Measurements from ENCODE around the gene CAPN5. TPM values are rescaled to one million over a fixed set of nuclear protein-coding genes. Genes with fewer than 3 reads are reported as not detected.
A peak's percentile ranks its signal among the peaks of the same experiment; 100 is the strongest.
"Not testable (repeated sequence)": the region's sequence is repeated elsewhere in the genome, so short reads cannot be mapped to it uniquely, and the experiment has no call there.

Gene CAPN5
- polyA plus RNA-seq, 3 donors: 0.28 to 0.83 (median 0.62) TPM

DNA sequence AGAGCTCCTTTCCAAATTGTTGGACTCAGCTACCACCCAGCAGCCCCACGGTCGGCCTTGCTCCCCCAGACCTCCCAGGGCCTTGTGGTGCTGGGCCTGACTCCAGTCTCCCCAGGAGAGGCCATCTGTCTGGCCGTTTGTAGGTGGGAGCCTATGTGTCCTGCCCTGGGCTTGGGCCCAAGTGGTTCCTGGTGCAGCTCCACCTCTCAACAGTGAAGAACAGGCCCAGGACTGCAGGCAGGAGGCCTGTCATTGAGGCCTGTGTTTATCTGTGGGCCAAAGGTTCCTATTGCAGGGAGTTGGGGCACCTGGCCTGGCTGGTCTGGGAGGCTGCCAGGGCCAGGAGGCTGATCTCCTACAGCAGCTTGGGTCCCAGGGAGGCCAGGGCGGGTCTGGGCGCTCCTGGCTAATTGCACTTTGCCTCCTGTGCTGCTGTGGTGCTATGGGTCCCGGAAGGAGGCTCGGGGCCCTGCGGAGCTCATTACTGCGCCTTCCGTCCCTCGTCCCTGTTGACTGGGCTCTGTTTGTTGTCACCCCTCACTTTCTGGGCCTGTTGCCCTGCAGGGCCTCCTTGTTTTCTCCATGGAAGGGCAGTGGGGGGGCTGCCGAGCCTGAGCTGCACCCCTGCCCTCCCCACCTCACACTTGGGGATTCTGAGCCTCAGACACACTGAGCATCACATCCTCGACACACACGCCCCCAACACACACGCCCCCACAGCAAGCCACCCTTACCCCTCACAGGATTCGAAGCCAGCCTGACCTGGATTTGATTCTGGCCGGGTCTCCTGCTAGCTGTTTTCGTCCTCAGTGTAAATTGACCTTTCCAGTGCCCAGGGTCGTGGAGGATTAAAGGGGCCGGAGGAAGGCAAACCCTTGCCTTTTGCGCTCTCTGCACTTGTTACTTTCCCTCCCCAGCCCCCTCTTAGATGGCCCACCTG is 29.1 kb downstream of the CAPN5 start:
- no peak for DNase-seq
- Mint-ChIP-seq H3K27ac (peak overlapping the region in 2 of 7 donors; percentile 13 to 66), H3K36me3 (no peaks in the 10 kb centered on the region), H3K27me3 (ENCODE audit: low read depth in 3 of 3) (peaks cover 0 to 6% (median 5%) of the 10 kb centered on the region in 3 donors), H3K4me3 (no peak overlapping the region), H3K4me1 (no peaks in the 10 kb centered on the region), H3K9me3 (peaks cover 0 to 7% (median 0%) of the 10 kb centered on the region in 7 donors)
- intact Hi-C loops (cut with micrococcal nuclease): no loop called here
- Histone ChIP-seq H3K79me2 (ENCODE audit: insufficient read depth, low read length) (no peaks in the 10 kb centered on the region), H3K36me3 (replicated peaks in 1 of 2; ENCODE audit: control insufficient read depth in 1 of 2, insufficient read depth in 2 of 2, low read length in 2 of 2) (no peaks in the 10 kb centered on the region), H4K20me1 (ENCODE audit: insufficient read depth, low read length) (no peaks in the 10 kb centered on the region), H3K4me1 (ENCODE audit: control insufficient read depth in 1 of 2, insufficient read depth in 2 of 2, low read length in 2 of 2) (no peaks in the 10 kb centered on the region), H3K9me3 (replicated peaks in 1 of 2; ENCODE audit: control insufficient read depth in 1 of 2, insufficient read depth in 1 of 2, low read length in 2 of 2) (no peaks in the 10 kb centered on the region), H2AFZ (ENCODE audit: insufficient read depth, low read depth, low read length, poor library complexity, severe bottlenecking) (no peak overlapping the region), H3K9ac (ENCODE audit: insufficient read depth, low read length, poor library complexity, severe bottlenecking) (no peak overlapping the region), H3K4me2 (replicated peaks; ENCODE audit: extremely low read depth, low read length, poor library complexity, severe bottlenecking) (no peak overlapping the region), H3K4me3 (replicated peaks in 1 of 3; ENCODE audit: low read depth in 2 of 3, low read length in 3 of 3) (no peak overlapping the region), H3K27ac (ENCODE audit: low read depth in 1 of 2, low read length in 2 of 2) (no peak overlapping the region), H3K27me3 (ENCODE audit: control insufficient read depth in 2 of 2, insufficient read depth in 2 of 2, low read length in 2 of 2) (no peaks in the 10 kb centered on the region)
- 97% methylated on average over 19 of the region's 21 CpGs for WGBS (ENCODE audit: insufficient coverage)
- TF ChIP-seq, protein P1, sequence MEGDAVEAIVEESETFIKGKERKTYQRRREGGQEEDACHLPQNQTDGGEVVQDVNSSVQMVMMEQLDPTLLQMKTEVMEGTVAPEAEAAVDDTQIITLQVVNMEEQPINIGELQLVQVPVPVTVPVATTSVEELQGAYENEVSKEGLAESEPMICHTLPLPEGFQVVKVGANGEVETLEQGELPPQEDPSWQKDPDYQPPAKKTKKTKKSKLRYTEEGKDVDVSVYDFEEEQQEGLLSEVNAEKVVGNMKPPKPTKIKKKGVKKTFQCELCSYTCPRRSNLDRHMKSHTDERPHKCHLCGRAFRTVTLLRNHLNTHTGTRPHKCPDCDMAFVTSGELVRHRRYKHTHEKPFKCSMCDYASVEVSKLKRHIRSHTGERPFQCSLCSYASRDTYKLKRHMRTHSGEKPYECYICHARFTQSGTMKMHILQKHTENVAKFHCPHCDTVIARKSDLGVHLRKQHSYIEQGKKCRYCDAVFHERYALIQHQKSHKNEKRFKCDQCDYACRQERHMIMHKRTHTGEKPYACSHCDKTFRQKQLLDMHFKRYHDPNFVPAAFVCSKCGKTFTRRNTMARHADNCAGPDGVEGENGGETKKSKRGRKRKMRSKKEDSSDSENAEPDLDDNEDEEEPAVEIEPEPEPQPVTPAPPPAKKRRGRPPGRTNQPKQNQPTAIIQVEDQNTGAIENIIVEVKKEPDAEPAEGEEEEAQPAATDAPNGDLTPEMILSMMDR (IDR thresholded peaks at IDR 0.05): no peak

DNA sequence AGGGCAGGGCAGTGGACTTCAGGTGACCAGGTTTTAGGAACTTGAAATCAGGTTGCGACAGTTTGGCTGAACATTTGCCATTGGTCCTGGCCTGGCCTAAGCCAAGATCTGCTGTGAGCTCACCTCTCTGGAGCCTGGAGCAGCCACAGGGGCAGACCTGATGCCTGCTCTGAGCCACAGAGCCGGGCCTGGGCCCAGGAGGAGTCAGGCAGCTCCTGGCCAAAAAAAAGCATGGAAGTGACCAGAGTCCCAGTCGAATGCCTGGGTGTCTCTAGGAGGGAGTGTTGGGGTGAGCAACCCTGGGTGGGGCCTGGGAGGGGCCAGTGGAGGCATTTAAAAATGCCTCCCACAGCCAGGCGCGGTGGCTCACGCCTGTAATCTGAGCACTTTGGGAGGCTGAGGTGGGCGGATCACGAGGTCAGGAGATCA is 29.8 kb downstream of the CAPN5 start:
- no peak overlapping the region for H3K27ac ChIP-seq (ENCODE audit: low read depth in 1 of 2, low read length in 2 of 2)
- no peak for DNase-seq
- no peak overlapping the region for H2AFZ ChIP-seq (ENCODE audit: insufficient read depth, low read depth, low read length, poor library complexity, severe bottlenecking)
- H3K9me3 ChIP-seq (replicated peaks in 1 of 2; ENCODE audit: control insufficient read depth in 1 of 2, insufficient read depth in 1 of 2, low read length in 2 of 2): no peaks in the 10 kb centered on the region
- Mint-ChIP-seq H3K4me1 (no peaks in the 10 kb centered on the region), H3K27me3 (ENCODE audit: low read depth in 3 of 3) (peaks cover 0 to 6% (median 4%) of the 10 kb centered on the region in 3 donors), H3K27ac (peak overlapping the region in 2 of 7 donors; percentile 48), H3K9me3 (peaks cover 0 to 7% (median 0%) of the 10 kb centered on the region in 7 donors), H3K36me3 (no peaks in the 10 kb centered on the region), H3K4me3 (no peak overlapping the region)
- no peak overlapping the region for H3K9ac ChIP-seq (ENCODE audit: insufficient read depth, low read length, poor library complexity, severe bottlenecking)
- no peak overlapping the region for H3K4me2 ChIP-seq (replicated peaks; ENCODE audit: extremely low read depth, low read length, poor library complexity, severe bottlenecking)
- TF ChIP-seq, protein P1 (IDR thresholded peaks at IDR 0.05): no peak
- H3K4me1 ChIP-seq (ENCODE audit: control insufficient read depth in 1 of 2, insufficient read depth in 2 of 2, low read length in 2 of 2): no peaks in the 10 kb centered on the region
- WGBS (ENCODE audit: insufficient coverage): 88% methylated on average over 2 of the region's 8 CpGs
- H4K20me1 ChIP-seq (ENCODE audit: insufficient read depth, low read length): no peaks in the 10 kb centered on the region
- intact Hi-C loops (cut with micrococcal nuclease): no loop called here
- no peaks in the 10 kb centered on the region for H3K36me3 ChIP-seq (replicated peaks in 1 of 2; ENCODE audit: control insufficient read depth in 1 of 2, insufficient read depth in 2 of 2, low read length in 2 of 2)
- H3K79me2 ChIP-seq (ENCODE audit: insufficient read depth, low read length): no peaks in the 10 kb centered on the region
- H3K4me3 ChIP-seq (replicated peaks in 1 of 3; ENCODE audit: low read depth in 2 of 3, low read length in 3 of 3): no peak overlapping the region
- no peaks in the 10 kb centered on the region for H3K27me3 ChIP-seq (ENCODE audit: control insufficient read depth in 2 of 2, insufficient read depth in 2 of 2, low read length in 2 of 2)

DNA sequence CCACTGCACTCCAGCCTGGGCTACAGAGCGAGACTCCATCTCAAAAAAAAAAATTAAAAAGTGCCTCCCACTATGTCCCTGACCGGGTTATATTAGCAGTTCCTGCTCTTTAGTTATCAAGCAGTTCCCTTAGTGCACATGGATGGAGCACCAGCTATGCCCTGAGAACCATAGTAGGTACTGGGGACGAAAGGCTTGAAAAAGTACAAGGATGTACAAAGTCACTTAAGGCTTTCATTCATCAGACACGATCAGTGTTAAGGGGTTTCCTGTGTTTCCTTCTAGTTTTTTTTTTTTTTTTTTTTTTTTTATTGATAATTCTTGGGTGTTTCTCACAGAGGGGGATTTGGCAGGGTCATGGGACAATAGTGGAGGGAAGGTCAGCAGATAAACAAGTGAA is 30.4 kb downstream of the CAPN5 start:
- intact Hi-C loops (cut with micrococcal nuclease); H3K36me3 ChIP-seq (replicated peaks in 1 of 2; ENCODE audit: control insufficient read depth in 1 of 2, insufficient read depth in 2 of 2, low read length in 2 of 2); H3K4me2 ChIP-seq (replicated peaks; ENCODE audit: extremely low read depth, low read length, poor library complexity, severe bottlenecking); H3K9ac ChIP-seq (ENCODE audit: insufficient read depth, low read length, poor library complexity, severe bottlenecking); H3K4me3 ChIP-seq (replicated peaks in 1 of 3; ENCODE audit: low read depth in 2 of 3, low read length in 3 of 3); H3K27me3 Mint-ChIP-seq (ENCODE audit: low read depth in 3 of 3); H3K27ac Mint-ChIP-seq; H3K9me3 Mint-ChIP-seq; H2AFZ ChIP-seq (ENCODE audit: insufficient read depth, low read depth, low read length, poor library complexity, severe bottlenecking); H3K27me3 ChIP-seq (ENCODE audit: control insufficient read depth in 2 of 2, insufficient read depth in 2 of 2, low read length in 2 of 2); H3K79me2 ChIP-seq (ENCODE audit: insufficient read depth, low read length); H3K9me3 ChIP-seq (replicated peaks in 1 of 2; ENCODE audit: control insufficient read depth in 1 of 2, insufficient read depth in 1 of 2, low read length in 2 of 2); H4K20me1 ChIP-seq (ENCODE audit: insufficient read depth, low read length); H3K4me1 Mint-ChIP-seq; H3K27ac ChIP-seq (ENCODE audit: low read depth in 1 of 2, low read length in 2 of 2); H3K36me3 Mint-ChIP-seq; H3K4me3 Mint-ChIP-seq; H3K4me1 ChIP-seq (ENCODE audit: control insufficient read depth in 1 of 2, insufficient read depth in 2 of 2, low read length in 2 of 2); DNase-seq: not testable (repeated sequence)
- WGBS (ENCODE audit: insufficient coverage): 100% methylated on average over 1 of the region's 4 CpGs
